H9 (cell line): Measurements from ENCODE around the gene ZNF488. TPM values are rescaled to one million over a fixed set of nuclear protein-coding genes. Genes with fewer than 3 reads are reported as not detected.

Source experiments
- DNase-seq: peaks from one replicate; pipeline ENCODE4 v3.0.0-alpha.2; 2017
- H2AFZ ChIP-seq: one replicate; pipeline ENCODE4 v1.6.1; 2013; ENCODE audit warnings: mild to moderate bottlenecking, low read length, control low read depth, moderate library complexity
- H2AK5ac ChIP-seq: 2 replicates; pipeline ENCODE4 v1.6.1; 2013; ENCODE audit warnings: low read length, control low read depth, mixed read lengths; ENCODE audit not compliant: insufficient read length
- H2BK120ac ChIP-seq: one replicate; pipeline ENCODE4 v1.6.1; 2013; ENCODE audit warnings: low read depth, mild to moderate bottlenecking, low read length, control low read depth, inconsistent platforms; ENCODE audit not compliant: poor library complexity, severe bottlenecking
- H2BK12ac ChIP-seq: 2 replicates; pipeline ENCODE4 v1.6.1; 2013; ENCODE audit warnings: low read length, control low read depth, mixed read lengths, low read depth; ENCODE audit not compliant: insufficient read length
- H2BK15ac ChIP-seq: 2 replicates; pipeline ENCODE4 v1.6.1; 2013; ENCODE audit warnings: low read depth, low read length, control low read depth
- H2BK20ac ChIP-seq: one replicate; pipeline ENCODE4 v1.6.1; 2013; ENCODE audit warnings: low read depth, mild to moderate bottlenecking, low read length, control low read depth, inconsistent platforms; ENCODE audit not compliant: poor library complexity, severe bottlenecking
- H2BK5ac ChIP-seq: 2 replicates; pipeline ENCODE4 v1.6.1; 2013; ENCODE audit warnings: low read length, control low read depth, mixed read lengths; ENCODE audit not compliant: insufficient read length
- H3K14ac ChIP-seq: 2 replicates; pipeline ENCODE4 v1.6.1; 2013; ENCODE audit warnings: low read length, control low read depth; ENCODE audit not compliant: insufficient read depth
- H3K18ac ChIP-seq: 2 replicates; pipeline ENCODE4 v1.6.1; 2013; ENCODE audit warnings: low read depth, mild to moderate bottlenecking, mixed read lengths, low read length, control low read depth; ENCODE audit not compliant: insufficient read length
- H3K23ac ChIP-seq: 2 replicates; pipeline ENCODE4 v1.6.1; 2013; ENCODE audit warnings: low read length, control low read depth, mixed read lengths, low read depth; ENCODE audit not compliant: insufficient read length
- H3K23me2 ChIP-seq: 2 replicates; pipeline ENCODE4 v1.6.1; 2013; ENCODE audit warnings: low read depth, mild to moderate bottlenecking, mixed read lengths, low read length, control low read depth; ENCODE audit not compliant: insufficient read length, poor library complexity, severe bottlenecking
- H3K27ac ChIP-seq: 2 replicates; pipeline ENCODE4 v1.5.1; 2013; ENCODE audit warnings: low read length, control low read depth, mixed read lengths, low read depth; ENCODE audit not compliant: insufficient read length
- H3K27me3 ChIP-seq: 2 replicates; pipeline ENCODE4 v1.6.1; 2013; ENCODE audit warnings: low read length, control low read depth, inconsistent platforms; ENCODE audit not compliant: insufficient read depth
- H3K4ac ChIP-seq: 2 replicates; pipeline ENCODE4 v1.6.1; 2013; ENCODE audit warnings: low read depth, mild to moderate bottlenecking, control low read depth, inconsistent platforms, low read length, moderate library complexity
- H3K4me1 ChIP-seq: 2 replicates; pipeline ENCODE4 v1.6.1; 2013; ENCODE audit warnings: low read length, control low read depth, inconsistent platforms; ENCODE audit not compliant: insufficient read depth
- H3K4me2 ChIP-seq: 2 replicates; pipeline ENCODE4 v1.6.1; 2013; ENCODE audit warnings: low read length, control low read depth, mixed read lengths; ENCODE audit not compliant: insufficient read length, insufficient read depth
- H3K56ac ChIP-seq: 2 replicates; pipeline ENCODE4 v1.6.1; 2013; ENCODE audit warnings: low read depth, mild to moderate bottlenecking, mixed read lengths, low read length, control low read depth; ENCODE audit not compliant: insufficient read length
- H3K79me1 ChIP-seq: 2 replicates; pipeline ENCODE4 v1.6.1; 2013; ENCODE audit warnings: low read depth, mild to moderate bottlenecking, moderate library complexity, low read length, control low read depth, inconsistent platforms; ENCODE audit not compliant: insufficient read depth, poor library complexity, severe bottlenecking
- H3K79me2 ChIP-seq: 2 replicates; pipeline ENCODE4 v1.6.1; 2013; ENCODE audit warnings: low read length, control low read depth, inconsistent platforms; ENCODE audit not compliant: insufficient read depth
- H3K9ac ChIP-seq: 2 replicates; pipeline ENCODE4 v1.6.1; 2013; ENCODE audit warnings: low read length, control low read depth, mixed read lengths; ENCODE audit not compliant: insufficient read length; ENCODE audit errors: extremely low read depth
- H3K9me3 ChIP-seq: one replicate; pipeline ENCODE4 v1.6.1; 2013; ENCODE audit warnings: low read depth, low read length, inconsistent platforms; ENCODE audit not compliant: control insufficient read depth
- H3T11ph ChIP-seq: one replicate; pipeline ENCODE4 v1.6.1; 2013; ENCODE audit warnings: mild to moderate bottlenecking, low read length, control low read depth, inconsistent platforms
- H4K20me1 ChIP-seq: one replicate; pipeline ENCODE4 v1.6.1; 2013; ENCODE audit not compliant: control insufficient read depth, insufficient read length, insufficient read depth
- H4K5ac ChIP-seq: 2 replicates; pipeline ENCODE4 v1.6.1; 2013; ENCODE audit warnings: low read depth, mild to moderate bottlenecking, mixed read lengths, low read length, control low read depth; ENCODE audit not compliant: insufficient read length
- H4K8ac ChIP-seq: replicated peaks from 2 replicates; pipeline ENCODE4 v1.6.1; 2013; ENCODE audit warnings: low read length, control low read depth, mixed read lengths, low read depth; ENCODE audit not compliant: insufficient read length
- H4K91ac ChIP-seq: 2 replicates; pipeline ENCODE4 v1.6.1; 2013; ENCODE audit warnings: low read depth, mild to moderate bottlenecking, moderate library complexity, mixed read lengths, low read length, control low read depth; ENCODE audit not compliant: insufficient read length
- H3K27ac Mint-ChIP-seq, 3 experiments: 2 replicates in 2 of 3; 3 replicates in 1 of 3; pipeline ENCODE4 v1.8.0; 2020 to 2021; ENCODE audit warnings: mixed read lengths in 3 of 3, mild to moderate bottlenecking in 1 of 3, moderate library complexity in 1 of 3
- H3K27me3 Mint-ChIP-seq: 2 replicates; pipeline ENCODE4 v1.8.0; 2021; ENCODE audit warnings: low read depth, mild to moderate bottlenecking, moderate library complexity, mixed read lengths
- H3K36me3 Mint-ChIP-seq, 3 experiments: 2 replicates in 2 of 3; 3 replicates in 1 of 3; pipeline ENCODE4 v1.8.0; 2020 to 2021; ENCODE audit warnings: low read depth in 3 of 3, mixed read lengths in 3 of 3; ENCODE audit not compliant: insufficient read depth in 1 of 3
- H3K4me1 Mint-ChIP-seq, 2 experiments: 2 replicates each; pipeline ENCODE4 v1.8.0; 2020; ENCODE audit warnings: mixed read lengths in 2 of 2
- H3K4me3 Mint-ChIP-seq, 2 experiments: 2 replicates in 1 of 2; 3 replicates in 1 of 2; pipeline ENCODE4 v1.8.0; 2020 to 2021; ENCODE audit warnings: mild to moderate bottlenecking in 2 of 2, mixed read lengths in 2 of 2, moderate library complexity in 1 of 2
- H3K9me3 Mint-ChIP-seq, 2 experiments: 2 replicates in 1 of 2; 3 replicates in 1 of 2; pipeline ENCODE4 v1.8.0; 2020; ENCODE audit warnings: mild to moderate bottlenecking in 2 of 2, mixed read lengths in 2 of 2, moderate library complexity in 1 of 2
- CTCF ChIP-seq: fragments of 200-600 bp; sonication (generic); conservative IDR thresholded peaks from 3 replicates; pipeline ENCODE4 v1.8.0; 2021; ENCODE audit warnings: antibody characterized with exemption, mild to moderate bottlenecking
- WGBS: extraction: QIAGEN DNeasy Blood & Tissue Kit; methylation state at CpG from one replicate; pipeline ENCODE4 v1.1.7; 2013; ENCODE audit warnings: missing lambda C conversion rate, low lambda C conversion rate, mixed read lengths; ENCODE audit not compliant: insufficient read length; ENCODE audit errors: extremely low coverage; 5-methylcytosine and 5-hydroxymethylcytosine counted together
- total RNA-seq: library from RNA; stranded (reverse); gene quantifications from 2 replicates; pipeline ENCODE4 v1.2.1, GENCODE V29; 2021

The ZNF488 gene
- total RNA-seq, 1 experiment from 2014 or later: 2.9 TPM

- no peaks in the 10 kb centered on the region for H3K79me2 ChIP-seq
- DNase-seq: no peak
- H4K20me1 ChIP-seq: no peaks in the 10 kb centered on the region
- no CpG with 5 or more reads among the region's 30 CpGs for WGBS
- no peaks in the 10 kb centered on the region for H3K4me1 ChIP-seq
- no peak overlapping the region for H3K9ac ChIP-seq
- H2BK20ac ChIP-seq: no peak overlapping the region
- H2BK15ac ChIP-seq: no peak overlapping the region
- no peak overlapping the region for H2AK5ac ChIP-seq
- no peak overlapping the region for H3T11ph ChIP-seq
- TF ChIP-seq CTCF: no peak
- Mint-ChIP-seq H3K27ac (no peak overlapping the region), H3K27me3 (peaks cover 5% of the 10 kb centered on the region; the same call in 1 of the 2 replicates), H3K4me1 (no peaks in the 10 kb centered on the region), H3K36me3 (no peaks in the 10 kb centered on the region), H3K4me3 (no peak overlapping the region), H3K9me3 (peaks cover 0 to 2% of the 10 kb centered on the region in 2 experiments; a peak in 2 of 5 replicates)
- no peak overlapping the region for H2BK120ac ChIP-seq
- no peaks in the 10 kb centered on the region for H3K79me1 ChIP-seq
- no peak overlapping the region for H3K4ac ChIP-seq
- H3K27ac ChIP-seq: no peak overlapping the region
- no peak overlapping the region for H3K18ac ChIP-seq
- no peak overlapping the region for H3K56ac ChIP-seq
- no peak overlapping the region for H2BK5ac ChIP-seq
- no peak overlapping the region for H3K23ac ChIP-seq
- no peak overlapping the region; the same call in 1 of the 2 replicates for H3K14ac ChIP-seq
- no peak overlapping the region for H3K4me2 ChIP-seq
- no peak overlapping the region for H4K5ac ChIP-seq
- no peaks in the 10 kb centered on the region for H3K27me3 ChIP-seq
- H3K9me3 ChIP-seq: no peaks in the 10 kb centered on the region
- no peaks in the 10 kb centered on the region for H3K23me2 ChIP-seq
- H4K8ac ChIP-seq: no peak overlapping the region
- H2BK12ac ChIP-seq: no peak overlapping the region
- no peak overlapping the region for H2AFZ ChIP-seq
- H4K91ac ChIP-seq: no peak overlapping the region
Measured at GRCh38 chr10:47325303-47326291, 58.5 kb downstream of the ZNF488 start.
